Astrocyte of the spinal cord (primary cell): ENCODE results near the gene SPAG6.

Source experiments
- DNase-seq: peaks from one replicate; pipeline ENCODE4 v3.0.0; 2011; ENCODE audit warnings: low read depth, low spot score
- H3K4me3 ChIP-seq: 2 replicates; pipeline ENCODE4 v1.5.1; 2011; ENCODE audit warnings: low read depth, mild to moderate bottlenecking, low read length, moderate library complexity
- in situ Hi-C: cut with HindIII; loops from 2 replicates; pipeline ENCODE4 v1.10.0; 2017; ENCODE audit warnings: low sequenced_read_pairs
- TF ChIP-seq, protein P1 (sequence below): IDR thresholded peaks from 2 replicates; pipeline ENCODE4 v1.5.1; 2012; ENCODE audit warnings: low read depth, mild to moderate bottlenecking, low read length, inconsistent platforms

Gene SPAG6

DNA sequence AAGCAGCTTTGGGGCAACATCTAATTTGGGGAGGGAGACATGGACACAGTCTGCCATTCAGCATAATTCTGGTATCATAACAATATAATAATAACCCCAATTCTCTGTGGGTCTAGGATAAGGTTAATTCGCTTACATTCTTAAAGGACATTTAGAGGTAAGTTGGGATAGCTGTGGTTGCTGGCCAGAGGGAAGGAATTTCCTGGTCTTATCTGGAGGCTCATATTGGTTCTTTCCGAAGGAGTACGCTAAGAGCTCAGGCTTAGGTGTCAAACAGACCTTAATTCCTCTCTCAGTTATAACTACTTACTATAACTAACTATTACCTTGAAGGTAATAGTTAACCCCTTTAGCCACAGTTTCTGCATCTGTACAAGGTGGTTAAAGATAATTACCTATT is 68.8 kb downstream of the SPAG6 start:
- in situ Hi-C loops, result no loop called here
- TF ChIP-seq, protein P1, sequence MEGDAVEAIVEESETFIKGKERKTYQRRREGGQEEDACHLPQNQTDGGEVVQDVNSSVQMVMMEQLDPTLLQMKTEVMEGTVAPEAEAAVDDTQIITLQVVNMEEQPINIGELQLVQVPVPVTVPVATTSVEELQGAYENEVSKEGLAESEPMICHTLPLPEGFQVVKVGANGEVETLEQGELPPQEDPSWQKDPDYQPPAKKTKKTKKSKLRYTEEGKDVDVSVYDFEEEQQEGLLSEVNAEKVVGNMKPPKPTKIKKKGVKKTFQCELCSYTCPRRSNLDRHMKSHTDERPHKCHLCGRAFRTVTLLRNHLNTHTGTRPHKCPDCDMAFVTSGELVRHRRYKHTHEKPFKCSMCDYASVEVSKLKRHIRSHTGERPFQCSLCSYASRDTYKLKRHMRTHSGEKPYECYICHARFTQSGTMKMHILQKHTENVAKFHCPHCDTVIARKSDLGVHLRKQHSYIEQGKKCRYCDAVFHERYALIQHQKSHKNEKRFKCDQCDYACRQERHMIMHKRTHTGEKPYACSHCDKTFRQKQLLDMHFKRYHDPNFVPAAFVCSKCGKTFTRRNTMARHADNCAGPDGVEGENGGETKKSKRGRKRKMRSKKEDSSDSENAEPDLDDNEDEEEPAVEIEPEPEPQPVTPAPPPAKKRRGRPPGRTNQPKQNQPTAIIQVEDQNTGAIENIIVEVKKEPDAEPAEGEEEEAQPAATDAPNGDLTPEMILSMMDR, result no peak
- no peak overlapping the region for H3K4me3 ChIP-seq
- DNase-seq, result no peak

DNA sequence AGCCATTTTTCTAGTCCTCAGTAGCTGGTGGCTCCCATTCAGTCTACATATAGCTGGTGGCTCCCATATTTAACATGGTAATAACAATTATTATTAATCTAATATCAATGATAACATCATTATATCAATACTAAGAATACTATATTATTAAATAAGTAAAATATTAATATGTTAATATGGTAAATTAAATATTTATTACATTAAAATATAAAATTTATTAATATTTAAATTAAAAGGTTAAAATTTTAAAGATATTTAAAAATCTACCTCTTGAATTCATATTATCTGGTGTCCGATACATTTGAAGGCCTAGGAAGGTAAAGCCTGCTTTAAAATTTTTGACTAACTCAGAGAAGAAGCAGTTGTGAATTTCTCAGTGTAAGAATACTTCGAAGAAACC is 69.8 kb downstream of the SPAG6 start:
- DNase-seq, result no peak
- in situ Hi-C loops, result no loop called here
- TF ChIP-seq, protein P1, result no peak
- H3K4me3 ChIP-seq, result no peak overlapping the region

DNA sequence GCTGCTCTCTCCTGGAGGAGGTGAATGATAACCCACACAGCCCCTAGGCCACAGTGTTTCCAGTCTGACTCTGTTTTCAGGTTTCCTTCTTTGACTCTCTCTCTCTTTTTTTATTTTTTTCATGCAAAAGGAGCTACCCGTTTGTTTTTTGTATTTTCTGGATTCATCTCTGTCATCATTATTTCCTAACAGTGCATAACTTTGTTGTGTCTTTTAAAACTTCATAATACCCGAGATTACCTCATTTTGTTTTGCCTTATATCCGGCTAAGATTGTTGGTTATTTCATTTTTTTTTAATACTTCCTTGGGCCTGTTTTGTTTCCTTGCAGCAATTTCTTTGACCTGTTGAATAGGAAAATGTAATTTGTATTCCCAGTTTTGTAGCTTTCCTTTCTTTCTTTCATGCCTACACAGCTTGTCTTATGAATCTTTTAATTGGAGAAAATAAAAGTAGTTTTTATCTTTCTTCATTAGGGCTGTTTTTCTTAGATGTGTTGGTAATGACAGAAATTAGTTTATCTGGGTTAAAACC is 72.5 kb downstream of the SPAG6 start:
- TF ChIP-seq, protein P1, result no peak
- in situ Hi-C loops, result no loop called here
- H3K4me3 ChIP-seq, result no peak overlapping the region
- DNase-seq, result no peak

DNA sequence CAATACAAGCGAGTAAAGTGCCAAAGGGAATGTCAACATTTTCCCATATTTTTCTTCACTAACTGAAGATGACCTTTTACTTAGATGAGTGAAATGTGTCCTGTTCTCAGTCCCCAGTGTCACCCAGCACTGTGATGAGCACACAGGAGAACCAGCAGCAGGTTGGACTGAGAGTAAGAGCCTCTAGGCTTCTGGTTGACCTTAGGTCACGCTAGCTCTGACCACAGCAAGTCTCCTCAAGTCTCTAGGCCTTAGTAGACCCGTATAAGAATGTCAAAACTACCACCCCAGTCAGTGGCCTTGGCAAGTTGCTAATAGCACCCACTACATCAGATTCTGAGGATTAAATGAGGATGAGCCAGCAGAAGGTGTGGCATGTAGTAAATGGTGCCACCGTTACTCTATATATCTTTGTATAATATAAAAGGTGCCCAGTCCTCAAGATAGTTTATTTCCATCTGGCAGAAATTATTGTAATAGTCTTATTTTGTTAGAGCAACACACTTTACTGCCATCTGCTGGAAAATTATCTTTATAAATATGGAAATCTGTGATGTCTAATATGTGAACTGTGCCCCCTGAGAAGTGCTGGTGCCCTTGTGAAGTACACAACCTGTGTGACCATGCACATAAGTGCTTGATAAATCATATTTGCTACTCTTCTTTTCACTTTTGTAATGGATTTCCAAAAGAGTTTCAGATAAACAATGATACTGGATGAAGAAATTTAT is 75.7 kb downstream of the SPAG6 start:
- TF ChIP-seq, protein P1, result no peak
- no peak overlapping the region for H3K4me3 ChIP-seq
- no peak for DNase-seq
- in situ Hi-C loops, result no loop called here

DNA sequence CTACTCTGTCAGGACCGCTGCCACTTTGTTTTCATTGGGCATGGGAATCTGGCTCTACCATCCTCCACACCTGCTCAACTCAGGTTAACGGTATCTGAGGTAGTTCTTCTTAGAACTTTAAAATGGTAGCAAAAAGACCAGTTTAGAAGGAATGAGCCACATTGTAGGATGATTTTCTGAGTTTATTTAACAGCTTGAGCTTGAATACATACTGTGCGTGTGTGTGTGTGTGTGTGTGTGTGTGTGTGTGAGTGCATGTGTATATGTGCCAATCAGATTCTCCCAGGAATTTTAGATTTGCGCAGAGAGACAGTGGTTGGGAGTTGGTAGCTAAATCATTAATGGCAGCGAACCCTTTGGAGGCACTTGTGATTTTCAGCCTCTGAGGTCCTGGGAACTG is 81.4 kb downstream of the SPAG6 start:
- H3K4me3 ChIP-seq, result no peak overlapping the region
- TF ChIP-seq, protein P1, result no peak
- in situ Hi-C loops, result no loop called here

DNA sequence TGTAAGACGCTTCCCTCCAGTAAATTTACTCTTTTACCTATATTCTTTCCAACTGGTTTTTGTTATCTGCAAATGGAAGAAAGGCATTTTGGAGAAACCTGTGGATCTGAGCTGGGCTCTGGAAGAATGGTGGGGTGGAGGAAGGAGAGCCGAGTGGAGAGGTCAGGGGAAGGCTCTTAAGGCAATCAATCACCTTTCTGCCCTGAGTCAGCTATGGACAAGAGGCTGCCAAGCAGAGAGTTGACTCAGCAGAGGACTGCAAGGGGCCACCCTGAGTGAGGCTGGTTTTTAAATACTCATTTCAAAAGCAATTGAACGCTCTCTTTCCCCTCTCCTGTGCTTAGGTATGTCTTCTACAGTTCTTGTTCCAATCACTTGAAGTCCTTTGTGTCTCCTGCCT is 81.8 kb downstream of the SPAG6 start:
- TF ChIP-seq, protein P1, result no peak
- peak; percentile 64 for DNase-seq
- no peak overlapping the region for H3K4me3 ChIP-seq
- in situ Hi-C loops, result no loop called here

More for the DNA sequence above, 81.4 kb downstream of the SPAG6 start:
- no peak for DNase-seq
